Kidney (tissue), 14 donors: ENCODE results near the gene RBM19. TPM values are rescaled to one million over a fixed set of nuclear protein-coding genes. Genes with fewer than 3 reads are reported as not detected.
A peak's percentile ranks its signal among the peaks of the same experiment; 100 is the strongest.

ENCODE experiments used
- DNase-seq, 5 donors: peaks; one replicate each; pipeline ENCODE4 v3.0.0-alpha.2; 2013 to 2020
- FAIRE-seq: peaks from 2 replicates; lab custom pipeline; 2012; peaks lifted over from hg19 to GRCh38; lab: Jason Lieb, UNC
- H3K27ac ChIP-seq, 2 donors: one replicate each; pipeline ENCODE4 v1.7.0; 2013; ENCODE audit warnings: low read depth in 2 of 2, low read length in 2 of 2, inconsistent platforms in 1 of 2
- H3K27me3 ChIP-seq: one replicate; pipeline ENCODE4 v1.7.1; 2013; ENCODE audit warnings: low read length, inconsistent platforms; ENCODE audit not compliant: control insufficient read depth, insufficient read depth
- H3K36me3 ChIP-seq, 3 donors: one replicate each; pipeline versions ENCODE4 v1.7.0 to v1.7.1; 2013; ENCODE audit warnings: low read length in 3 of 3, control low read depth in 1 of 3, inconsistent platforms in 1 of 3; ENCODE audit not compliant: insufficient read depth in 3 of 3, control insufficient read depth in 2 of 3
- H3K4me1 ChIP-seq, 3 donors: one replicate each; pipeline versions ENCODE4 v1.7.0 to v1.7.1; 2013; ENCODE audit warnings: low read length in 3 of 3, inconsistent platforms in 1 of 3, low read depth in 1 of 3; ENCODE audit not compliant: control insufficient read depth in 2 of 3, insufficient read depth in 2 of 3
- H3K4me3 ChIP-seq, 3 donors: one replicate each; pipeline versions ENCODE4 v1.7.0 to v1.8.1; 2013; ENCODE audit warnings: low read length in 3 of 3, control low read depth in 1 of 3, inconsistent platforms in 1 of 3
- H3K9ac ChIP-seq, 3 donors: one replicate each; pipeline versions ENCODE4 v1.7.0 to v1.7.1; 2013; ENCODE audit warnings: low read length in 3 of 3, control low read depth in 1 of 3, inconsistent platforms in 1 of 3
- H3K9me3 ChIP-seq, 3 donors: one replicate each; pipeline versions ENCODE4 v1.7.0 to v1.7.1; 2013; ENCODE audit warnings: low read length in 3 of 3, control low read depth in 1 of 3, inconsistent platforms in 1 of 3; ENCODE audit not compliant: control insufficient read depth in 2 of 3, insufficient read depth in 1 of 3
- intact Hi-C: fragments of 100-400 bp; cut with DNase I; formaldehyde crosslinking; loops from one replicate; pipeline ENCODE4 v1.11.1; 2022
- polyA plus RNA-seq: library from polyadenylated mRNA; stranded (reverse); fragments of 350-450 nt; fragmentation: Illumina TruSeq; extraction: RNeasy Lipid Tissue Mini Kit (QIAGEN cat#74804); gene quantifications from one replicate; pipeline ENCODE4 v1.2.3, GENCODE V29; 2014; ENCODE audit warnings: low read depth, low replicate concordance; ENCODE audit not compliant: insufficient read depth
- total RNA-seq: library from RNA; stranded (reverse); fragmentation: NEBNext Ultra II Directional; extraction: Animal tissue kit (Norgen Biotek cat#: 25700); gene quantifications from one replicate; pipeline ENCODE4 v1.2.1, GENCODE V29; 2021
- TF ChIP-seq, protein P1 (sequence below): IDR thresholded peaks from 3 replicates; pipeline ENCODE4 v1.5.1; 2012; ENCODE audit warnings: mild to moderate bottlenecking, moderate library complexity, borderline replicate concordance; ENCODE audit not compliant: insufficient read depth; ENCODE audit errors: extremely low read depth
- donor health status: control.
- donor health status: control.
- donor health status: control.
- donor health status: control.
- donor health status: control.
- donor health status: DM: yes; HTN: yes; CAD: no.
- donor health status: Normal renal cell carcinoma (clear cell type).

The RBM19 gene
- total and polyA plus RNA-seq, 2 donors from 2014 or later = 12.3 to 34.7 TPM

DNA sequence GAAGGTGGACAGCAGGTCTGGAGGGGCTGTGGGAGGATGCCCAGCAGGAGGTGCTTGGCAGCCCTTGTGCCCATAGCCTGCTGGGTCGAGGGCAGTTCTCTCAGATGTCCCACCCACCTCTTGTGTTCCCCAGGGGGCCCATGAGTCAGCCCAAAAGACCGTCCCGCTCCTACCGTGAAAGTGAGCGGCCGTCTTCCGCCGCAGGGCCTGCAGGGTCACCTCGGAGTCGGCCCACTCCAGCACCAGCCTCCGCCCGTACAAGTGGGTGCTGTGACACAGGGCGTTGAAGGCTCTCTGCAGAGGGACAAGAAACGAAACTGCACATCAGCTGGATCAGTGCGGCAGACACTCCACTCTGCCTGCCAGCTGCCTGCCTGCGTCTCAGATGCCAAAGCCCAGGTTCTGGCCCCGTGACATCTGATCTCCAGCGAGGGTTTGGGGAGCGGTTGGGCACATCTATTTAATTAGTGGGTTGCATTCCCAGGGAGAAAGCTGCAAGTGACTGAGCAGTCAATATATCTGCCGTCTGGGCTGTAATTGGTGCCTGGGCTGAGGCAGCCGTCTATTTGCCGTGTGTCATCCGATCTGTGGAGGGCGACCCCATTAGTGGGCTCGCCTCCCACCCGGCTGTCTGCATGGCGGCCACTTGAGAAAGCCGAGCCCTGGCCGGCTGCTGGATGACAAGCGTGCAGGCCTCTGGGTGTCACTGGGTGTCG is 121.5 kb downstream of the RBM19 start:
- H3K9ac ChIP-seq = no peak overlapping the region
- FAIRE-seq = no peak
- no peaks in the 10 kb centered on the region for H3K9me3 ChIP-seq
- H3K36me3 ChIP-seq = peaks cover 0 to 4% (median 3%) of the 10 kb centered on the region in 3 donors
- no peak overlapping the region for H3K27ac ChIP-seq
- H3K4me3 ChIP-seq = no peak overlapping the region
- TF ChIP-seq, protein P1, sequence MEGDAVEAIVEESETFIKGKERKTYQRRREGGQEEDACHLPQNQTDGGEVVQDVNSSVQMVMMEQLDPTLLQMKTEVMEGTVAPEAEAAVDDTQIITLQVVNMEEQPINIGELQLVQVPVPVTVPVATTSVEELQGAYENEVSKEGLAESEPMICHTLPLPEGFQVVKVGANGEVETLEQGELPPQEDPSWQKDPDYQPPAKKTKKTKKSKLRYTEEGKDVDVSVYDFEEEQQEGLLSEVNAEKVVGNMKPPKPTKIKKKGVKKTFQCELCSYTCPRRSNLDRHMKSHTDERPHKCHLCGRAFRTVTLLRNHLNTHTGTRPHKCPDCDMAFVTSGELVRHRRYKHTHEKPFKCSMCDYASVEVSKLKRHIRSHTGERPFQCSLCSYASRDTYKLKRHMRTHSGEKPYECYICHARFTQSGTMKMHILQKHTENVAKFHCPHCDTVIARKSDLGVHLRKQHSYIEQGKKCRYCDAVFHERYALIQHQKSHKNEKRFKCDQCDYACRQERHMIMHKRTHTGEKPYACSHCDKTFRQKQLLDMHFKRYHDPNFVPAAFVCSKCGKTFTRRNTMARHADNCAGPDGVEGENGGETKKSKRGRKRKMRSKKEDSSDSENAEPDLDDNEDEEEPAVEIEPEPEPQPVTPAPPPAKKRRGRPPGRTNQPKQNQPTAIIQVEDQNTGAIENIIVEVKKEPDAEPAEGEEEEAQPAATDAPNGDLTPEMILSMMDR = no peak
- H3K27me3 ChIP-seq = no peaks in the 10 kb centered on the region
- DNase-seq = peak in 4 of 5 donors; percentile 71 to 76 (median 76)
- intact Hi-C loops = no loop called here
- no peaks in the 10 kb centered on the region for H3K4me1 ChIP-seq

DNA sequence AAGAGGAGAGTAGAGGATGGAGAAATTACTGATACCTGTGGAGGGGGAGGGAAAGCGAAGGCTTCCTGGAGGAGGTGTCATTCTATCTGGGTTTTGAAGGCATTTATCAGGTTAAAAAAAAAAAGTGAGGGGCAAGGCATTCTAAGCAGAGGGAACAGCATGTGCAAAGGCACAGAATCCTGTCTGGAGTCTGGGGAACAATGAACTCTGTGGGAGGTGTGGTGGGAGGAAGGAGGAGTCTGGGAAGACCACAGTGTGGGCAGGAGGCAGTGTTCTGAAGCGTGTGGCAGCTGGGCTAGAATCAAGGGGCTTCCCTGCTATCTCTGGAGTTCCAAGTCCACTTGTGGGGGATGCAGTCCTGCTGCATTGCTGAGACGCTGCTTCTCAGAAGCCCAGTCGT is 123.4 kb downstream of the RBM19 start:
- TF ChIP-seq, protein P1 = no peak
- peaks cover 0 to 4% (median 3%) of the 10 kb centered on the region in 3 donors for H3K36me3 ChIP-seq
- H3K27me3 ChIP-seq = no peaks in the 10 kb centered on the region
- H3K9ac ChIP-seq = no peak overlapping the region
- H3K4me1 ChIP-seq = no peaks in the 10 kb centered on the region
- H3K27ac ChIP-seq = no peak overlapping the region
- DNase-seq (no peak), FAIRE-seq (no peak)
- H3K9me3 ChIP-seq = no peaks in the 10 kb centered on the region
- intact Hi-C loops = no loop called here
- H3K4me3 ChIP-seq = no peak overlapping the region

DNA sequence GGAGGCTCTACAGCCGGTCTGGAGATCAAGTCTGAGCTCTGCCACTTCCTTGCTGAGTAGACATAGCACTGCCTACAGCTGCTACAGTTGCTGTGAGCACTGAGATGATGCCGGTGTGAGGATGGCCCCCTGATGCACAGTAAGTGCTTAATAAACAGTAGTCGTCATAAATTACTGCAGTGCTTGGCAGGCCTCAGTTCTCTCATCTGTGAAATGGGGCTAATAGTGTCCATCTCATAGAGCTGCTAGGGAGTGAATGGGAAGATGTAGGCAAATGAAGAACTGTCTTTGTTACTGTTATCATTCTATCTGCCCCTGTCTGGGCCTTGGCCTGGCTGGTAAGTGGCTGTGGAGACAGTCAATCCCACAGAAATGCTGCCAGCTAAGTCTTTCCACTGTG is 124.3 kb downstream of the RBM19 start:
- TF ChIP-seq, protein P1 = no peak
- intact Hi-C loops = no loop called here
- no peak overlapping the region for H3K4me3 ChIP-seq
- no peak overlapping the region for H3K9ac ChIP-seq
- no peaks in the 10 kb centered on the region for H3K4me1 ChIP-seq
- no peak for DNase-seq
- H3K36me3 ChIP-seq = peaks cover 0 to 4% (median 3%) of the 10 kb centered on the region in 3 donors
- H3K9me3 ChIP-seq = no peaks in the 10 kb centered on the region
- H3K27ac ChIP-seq = no peak overlapping the region
- H3K27me3 ChIP-seq = no peaks in the 10 kb centered on the region
- no peak for FAIRE-seq
